HG03135 (cell line): ENCODE results near the gene PPP1R1A.

Experiments used
- ATAC-seq: cut with Tn5 transposase; IDR thresholded peaks from one replicate; pipeline ENCODE4 v1.9.1; 2021; ENCODE audit warnings: mild to moderate bottlenecking, moderate library complexity; ENCODE audit not compliant: unreplicated experiment

The PPP1R1A gene

DNA sequence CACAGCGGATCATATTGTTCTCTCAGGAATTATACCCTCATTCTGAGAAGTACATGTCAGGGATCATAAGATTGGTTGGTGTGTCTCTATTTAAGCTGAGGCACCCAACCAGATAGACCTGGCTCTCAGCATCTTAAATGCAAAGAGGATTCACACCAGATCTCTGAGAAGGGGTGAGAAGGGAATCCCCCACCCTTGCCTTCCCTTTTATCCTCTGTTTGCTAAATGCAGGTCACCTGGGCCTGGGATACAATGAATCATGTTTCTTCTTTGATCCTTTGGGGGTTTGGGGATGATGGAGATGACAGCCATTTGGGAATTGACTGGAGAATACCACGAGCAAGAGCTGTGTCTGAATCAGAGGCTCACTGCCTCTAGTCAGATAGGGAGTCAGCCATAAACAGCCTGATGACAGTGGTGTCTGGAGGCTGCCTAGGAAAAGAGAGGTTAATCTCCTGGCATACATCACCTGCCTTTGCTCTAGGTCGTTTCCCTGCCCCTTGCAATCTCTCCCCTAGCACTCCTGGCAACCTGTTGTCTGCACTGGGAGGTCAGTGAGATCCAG is 50.2 kb downstream of the PPP1R1A start:
- no peak for ATAC-seq

GRCh38 chr12:54535474-54535873 is 53.0 kb downstream of the PPP1R1A start:
- ATAC-seq: no peak

GRCh38 chr12:54529581-54529980 is 58.9 kb downstream of the PPP1R1A start:
- no peak for ATAC-seq
